Adrenal gland (tissue), 5 donors: ENCODE results near the gene FBXO28.

Experiments used
- CTCF ChIP-seq, 6 experiments: fragments of 450-650 bp in 4 of 6; fragments of 200-600 bp in 2 of 6; sonication (generic) in 1 of 6; IDR thresholded peaks; 1 replicate in 5 of 6; 2 replicates in 1 of 6; pipeline versions ENCODE4 v1.5.1 to v1.8.0; 2016 to 2021; ENCODE audit warnings: antibody characterized with exemption in 6 of 6, mild to moderate bottlenecking in 2 of 6, moderate library complexity in 1 of 6
- POLR2A ChIP-seq, 2 donors: fragments of 450-650 bp; IDR thresholded peaks; one replicate each; pipeline ENCODE4 v1.6.1; 2017; ENCODE audit warnings: antibody characterized with exemption in 2 of 2, mild to moderate bottlenecking in 2 of 2, moderate library complexity in 1 of 2
- donor health status: DM: no; HTN: no; CAD: no.

- TF ChIP-seq CTCF (IDR thresholded peaks at IDR 0.05) (no peak), POLR2A (IDR thresholded peaks at IDR 0.05) (no peak)
Observed at GRCh38 chr1:224180783-224181452, 67.0 kb downstream of the FBXO28 start.
